ENCODE measurements around the gene KIZ. TPM values are rescaled to one million over a fixed set of nuclear protein-coding genes. Genes with fewer than 3 reads are reported as not detected.

Gene KIZ
- total and polyA plus RNA-seq, 7 donors = 5.1 to 291 (median 171) TPM

DNA sequence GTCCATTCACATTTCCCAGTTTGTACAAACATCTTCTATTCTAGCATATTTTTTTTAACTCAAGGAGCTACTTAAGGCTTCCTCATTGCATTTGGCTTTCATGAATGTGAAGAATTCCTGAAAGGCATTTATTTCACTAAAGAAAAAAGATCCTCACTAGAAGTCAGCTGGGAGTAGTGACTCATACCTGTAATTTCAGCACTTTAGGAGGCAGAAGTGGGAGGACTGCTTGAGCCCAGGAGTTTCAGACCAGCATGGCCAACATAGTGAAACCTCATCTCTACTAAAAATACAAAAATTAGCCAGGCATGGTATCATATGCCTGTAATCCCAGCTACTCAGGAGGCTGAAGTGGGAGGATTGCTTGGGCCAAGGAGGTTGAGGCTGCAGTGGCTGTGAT lies 146.4 kb downstream of the KIZ start:
- intact Hi-C loops (cut with DNase I) = no loop called here
- Histone ChIP-seq H3K4me3 (no peak overlapping the region), H3K4me1 (no peaks in the 10 kb centered on the region), H3K27me3 (no peaks in the 10 kb centered on the region), H3K36me3 (no peaks in the 10 kb centered on the region), H3K9me3 (peaks cover 0 to 3% (median 0%) of the 10 kb centered on the region in 4 donors), H3K27ac (no peak overlapping the region)
- no peak for TF ChIP-seq POLR2A (IDR thresholded peaks at IDR 0.05)
- TF ChIP-seq, protein P1, sequence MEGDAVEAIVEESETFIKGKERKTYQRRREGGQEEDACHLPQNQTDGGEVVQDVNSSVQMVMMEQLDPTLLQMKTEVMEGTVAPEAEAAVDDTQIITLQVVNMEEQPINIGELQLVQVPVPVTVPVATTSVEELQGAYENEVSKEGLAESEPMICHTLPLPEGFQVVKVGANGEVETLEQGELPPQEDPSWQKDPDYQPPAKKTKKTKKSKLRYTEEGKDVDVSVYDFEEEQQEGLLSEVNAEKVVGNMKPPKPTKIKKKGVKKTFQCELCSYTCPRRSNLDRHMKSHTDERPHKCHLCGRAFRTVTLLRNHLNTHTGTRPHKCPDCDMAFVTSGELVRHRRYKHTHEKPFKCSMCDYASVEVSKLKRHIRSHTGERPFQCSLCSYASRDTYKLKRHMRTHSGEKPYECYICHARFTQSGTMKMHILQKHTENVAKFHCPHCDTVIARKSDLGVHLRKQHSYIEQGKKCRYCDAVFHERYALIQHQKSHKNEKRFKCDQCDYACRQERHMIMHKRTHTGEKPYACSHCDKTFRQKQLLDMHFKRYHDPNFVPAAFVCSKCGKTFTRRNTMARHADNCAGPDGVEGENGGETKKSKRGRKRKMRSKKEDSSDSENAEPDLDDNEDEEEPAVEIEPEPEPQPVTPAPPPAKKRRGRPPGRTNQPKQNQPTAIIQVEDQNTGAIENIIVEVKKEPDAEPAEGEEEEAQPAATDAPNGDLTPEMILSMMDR (IDR thresholded peaks at IDR 0.05) = no peak
- no peak for DNase-seq

DNA sequence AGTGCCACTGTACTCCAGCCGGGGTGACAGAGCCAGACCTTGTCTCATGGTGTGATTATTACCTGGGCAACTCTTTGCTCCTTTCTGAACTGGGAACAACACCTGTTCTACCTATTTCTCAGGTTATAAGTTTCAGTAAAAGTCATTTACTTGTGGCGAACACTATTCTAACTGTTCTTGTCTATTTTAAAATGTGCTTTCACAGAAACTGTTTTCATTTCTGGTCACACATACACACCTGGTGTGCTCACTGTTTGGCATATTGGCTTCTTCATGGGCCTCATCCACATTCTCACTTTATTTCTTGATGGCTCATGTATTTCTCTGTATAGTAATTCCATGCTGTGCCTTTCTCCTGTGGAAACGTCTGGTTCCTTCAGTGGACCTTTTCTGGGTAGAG lies 146.8 kb downstream of the KIZ start:
- intact Hi-C loops (cut with DNase I) = no loop called here
- no peak overlapping the region for H3K4me3 ChIP-seq
- WGBS, 2 donors = 90% methylated on average over 3 of the region's 3 CpGs

DNA sequence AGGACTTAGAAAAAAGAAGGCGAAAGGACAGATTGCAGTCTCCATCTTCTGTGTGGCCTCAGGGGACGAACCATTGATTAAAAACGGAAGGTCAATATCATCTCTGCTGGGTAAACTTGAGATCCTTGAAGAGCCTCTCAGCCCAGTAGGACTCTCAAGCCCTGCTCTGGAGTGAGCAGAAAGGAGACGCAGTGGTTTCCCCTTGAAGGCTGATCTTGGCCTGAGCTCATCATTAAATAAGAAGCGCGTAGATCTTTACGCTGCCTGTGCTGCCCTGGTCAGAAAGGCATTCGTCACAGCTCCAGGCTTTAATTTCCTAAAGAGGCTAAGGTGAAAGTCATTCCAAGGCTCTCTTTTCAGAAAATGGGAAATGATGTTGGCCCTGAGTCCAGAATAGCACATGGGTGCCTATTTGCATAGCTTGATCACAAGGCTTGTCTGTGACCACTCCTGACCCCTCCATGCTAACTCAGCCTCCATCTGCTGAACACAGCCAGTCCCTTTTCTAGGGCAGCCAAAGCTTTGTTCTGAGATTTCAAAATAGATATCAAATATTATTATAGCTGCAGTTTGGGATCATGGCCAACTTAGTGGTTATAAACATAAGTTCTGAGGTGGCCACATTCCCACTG lies 148.0 kb downstream of the KIZ start:
- Histone ChIP-seq H3K4me1 (no peaks in the 10 kb centered on the region), H3K9me3 (peaks cover 0 to 3% (median 0%) of the 10 kb centered on the region in 4 donors), H3K36me3 (no peaks in the 10 kb centered on the region), H3K27ac (no peak overlapping the region), H3K4me3 (no peak overlapping the region), H3K27me3 (no peaks in the 10 kb centered on the region)
- 91 to 94% methylated on average over 8 of the region's 8 CpGs for WGBS, 2 donors
- no peak for DNase-seq
- TF ChIP-seq, protein P1 (IDR thresholded peaks at IDR 0.05) = no peak
- TF ChIP-seq POLR2A (IDR thresholded peaks at IDR 0.05) (no peak), EP300 (IDR thresholded peaks at IDR 0.05) (no peak), POLR2AphosphoS5 (IDR thresholded peaks at IDR 0.05) (no peak)
- intact Hi-C loops (cut with DNase I) = no loop called here

More for the DNA sequence above, 146.8 kb downstream of the KIZ start:
- Histone ChIP-seq H3K36me3 (no peaks in the 10 kb centered on the region), H3K27me3 (no peaks in the 10 kb centered on the region), H3K27ac (no peak overlapping the region), H3K4me1 (no peaks in the 10 kb centered on the region), H3K9me3 (peaks cover 0 to 3% (median 0%) of the 10 kb centered on the region in 4 donors)
- no peak for TF ChIP-seq EP300 (IDR thresholded peaks at IDR 0.05)
- TF ChIP-seq POLR2AphosphoS5 (IDR thresholded peaks at IDR 0.05) = no peak
- TF ChIP-seq, protein P1 (IDR thresholded peaks at IDR 0.05) = no peak
- no peak for DNase-seq

DNA sequence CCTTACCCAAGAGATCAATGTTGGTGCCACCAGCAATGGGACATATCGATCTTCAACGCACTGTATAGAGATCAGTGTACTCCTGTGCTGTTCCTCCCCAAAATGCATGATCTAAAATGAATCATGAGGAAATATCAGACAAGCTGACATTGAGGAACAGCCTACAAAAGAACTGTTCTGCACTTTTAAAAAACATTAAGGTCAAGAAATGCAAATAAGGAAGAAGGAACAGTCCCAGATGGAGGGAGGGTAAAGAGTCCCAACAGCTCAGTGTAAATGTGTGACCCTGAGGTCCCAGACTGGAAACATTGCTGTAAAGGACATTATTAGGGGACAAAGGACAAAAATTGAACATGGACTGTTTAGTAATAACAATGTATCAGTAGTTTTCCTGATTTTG lies 152.9 kb downstream of the KIZ start:
- 96 to 97% methylated on average over 2 of the region's 2 CpGs for WGBS, 2 donors
- intact Hi-C loops (cut with DNase I) = no loop called here

More for the DNA sequence above, 152.9 kb downstream of the KIZ start:
- H3K27ac ChIP-seq = no peak overlapping the region
- H3K36me3 ChIP-seq = no peaks in the 10 kb centered on the region
- no peak for TF ChIP-seq POLR2AphosphoS5 (IDR thresholded peaks at IDR 0.05)
- TF ChIP-seq POLR2A (IDR thresholded peaks at IDR 0.05) = no peak
- TF ChIP-seq EP300 (IDR thresholded peaks at IDR 0.05) = no peak
- TF ChIP-seq, protein P1 (IDR thresholded peaks at IDR 0.05) = no peak
- DNase-seq = no peak
- H3K27me3 ChIP-seq = no peaks in the 10 kb centered on the region
- no peak overlapping the region for H3K4me3 ChIP-seq
- H3K4me1 ChIP-seq = no peaks in the 10 kb centered on the region
- no peaks in the 10 kb centered on the region for H3K9me3 ChIP-seq

Measured in sigmoid colon (tissue), 7 donors.